Measurements from ENCODE around the gene VEGFB. TPM values are rescaled to one million over a fixed set of nuclear protein-coding genes. Genes with fewer than 3 reads are reported as not detected.

Gene VEGFB
- polyA plus RNA-seq, 2 of the 4 experiments (the other 2 are of a cell fraction), result 6.8 to 26.5 TPM

- TF ChIP-seq HMGXB4 (CRISPR knock-in tag; IDR thresholded peaks at IDR 0.05; ENCODE audit: borderline replicate concordance), result no peak
- TF ChIP-seq EHMT2 (IDR thresholded peaks at IDR 0.05; ENCODE audit: low read depth), result no peak
- no peak for TF ChIP-seq ESRRA (IDR thresholded peaks at IDR 0.05; ENCODE audit: borderline replicate concordance, low read length)
- no peak for TF ChIP-seq ZNF302 (CRISPR knock-in tag; IDR thresholded peaks at IDR 0.05)
- TF ChIP-seq POLR2AphosphoS2 (conservative IDR thresholded peaks at IDR 0.05; ENCODE audit: low read length), result no peak
- TF ChIP-seq RARB (CRISPR knock-in tag; IDR thresholded peaks at IDR 0.05), result no peak
- TF ChIP-seq EP300 (IDR thresholded peaks at IDR 0.05), result no peak
- no peak for TF ChIP-seq RNF2 (IDR thresholded peaks at IDR 0.05; ENCODE audit: borderline replicate concordance, low read depth)
- no peak for TF ChIP-seq HEYL (CRISPR knock-in tag; IDR thresholded peaks at IDR 0.05)
- no peak for TF ChIP-seq RFX5 (IDR thresholded peaks at IDR 0.05)
Observed at GRCh38 chr11:64238076-64238475, 3.7 kb downstream of the VEGFB start (continued).

- Histone ChIP-seq H3K4me1 (peaks cover 37% of the 10 kb centered on the region), H3K9me3 (no peaks in the 10 kb centered on the region), H3K4me3 (no peak overlapping the region), H3K4me2 (no peak overlapping the region), H3K27ac (no peak overlapping the region)
- FAIRE-seq, result no peak
- DNase-seq (ENCODE audit: low read depth in 1 of 2, low spot score in 1 of 2), result no peak
- TF ChIP-seq HEYL (CRISPR knock-in tag; IDR thresholded peaks at IDR 0.05) (no peak), EHF (CRISPR knock-in tag; IDR thresholded peaks at IDR 0.05) (no peak), BCL3 (IDR thresholded peaks at IDR 0.05) (no peak), CTCF (IDR thresholded peaks at IDR 0.05) (no peak), ZNF302 (CRISPR knock-in tag; IDR thresholded peaks at IDR 0.05) (no peak), FOSB (CRISPR knock-in tag; IDR thresholded peaks at IDR 0.05) (no peak), HES2 (IDR thresholded peaks at IDR 0.05) (no peak), RARB (CRISPR knock-in tag; IDR thresholded peaks at IDR 0.05) (no peak), HOXB13 (CRISPR knock-in tag; IDR thresholded peaks at IDR 0.05; ENCODE audit: low read depth) (no peak), GATA3 (IDR thresholded peaks at IDR 0.05; ENCODE audit: borderline replicate concordance) (no peak), SREBF2 (IDR thresholded peaks at IDR 0.05) (no peak), POLR2AphosphoS2 (conservative IDR thresholded peaks at IDR 0.05; ENCODE audit: low read length) (no peak), RFX5 (IDR thresholded peaks at IDR 0.05) (no peak), BHLHE40 (IDR thresholded peaks at IDR 0.05; ENCODE audit: low read depth, low read length) (no peak), CEBPB (IDR thresholded peaks at IDR 0.05) (no peak), NPAS2 (CRISPR knock-in tag; IDR thresholded peaks at IDR 0.05; ENCODE audit: borderline replicate concordance) (no peak), CBX8 (IDR thresholded peaks at IDR 0.05) (no peak)
- 88% methylated on average over 5 of the region's 5 CpGs for WGBS (ENCODE audit: missing lambda C conversion rate)
- ATAC-seq, result no peak
- POLR2A ChIA-PET, result interaction anchor here (0.8 to 1.5 kb wide), 2 partner anchors 8 to 13 kb away, joined by 3 to 4 read pairs; partner anchors contain the start of genes NUDT22 and TRPT1
- CTCF ChIA-PET, result interaction anchor here (1.1 to 3.0 kb wide), 5 partner anchors 12 to 66 kb away, joined by 4 to 14 read pairs (median 6); partner anchors contain the start of genes NUDT22, PLCB3 and TRPT1
Observed at GRCh38 chr11:64238999-64239398, 4.6 kb downstream of the VEGFB start.

All from A549 (cell line).